Inferior parietal cortex (tissue), 1 donor: ENCODE measurements around the gene CREB5.
"Not testable (repeated sequence)": the region's sequence is repeated elsewhere in the genome, so short reads cannot be mapped to it uniquely, and the experiment has no call there.

Experiments used
- DNase-seq: peaks from one replicate; pipeline ENCODE4 v3.0.0-alpha.2; 2016; ENCODE audit errors: extremely low spot score

The CREB5 gene

DNA sequence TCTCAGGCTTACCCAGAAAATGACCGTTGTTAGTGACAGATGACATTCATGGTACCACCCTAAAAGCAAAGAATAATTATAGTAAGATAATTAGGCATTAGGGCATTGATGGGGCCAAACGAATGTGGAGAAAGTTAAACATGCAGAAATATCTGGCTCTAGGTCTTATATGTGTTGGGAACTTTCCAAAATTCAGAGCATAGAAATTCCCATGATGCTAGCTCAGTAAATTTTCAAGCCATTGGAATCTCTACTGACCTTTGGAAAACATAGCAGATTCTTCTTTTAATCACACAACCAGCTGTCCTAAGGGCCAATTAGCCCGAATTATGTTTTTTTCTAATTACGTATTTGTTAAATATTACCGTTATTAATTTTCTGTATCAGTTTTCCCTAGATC, 136.1 kb downstream of the CREB5 start:
- no peak for DNase-seq

DNA sequence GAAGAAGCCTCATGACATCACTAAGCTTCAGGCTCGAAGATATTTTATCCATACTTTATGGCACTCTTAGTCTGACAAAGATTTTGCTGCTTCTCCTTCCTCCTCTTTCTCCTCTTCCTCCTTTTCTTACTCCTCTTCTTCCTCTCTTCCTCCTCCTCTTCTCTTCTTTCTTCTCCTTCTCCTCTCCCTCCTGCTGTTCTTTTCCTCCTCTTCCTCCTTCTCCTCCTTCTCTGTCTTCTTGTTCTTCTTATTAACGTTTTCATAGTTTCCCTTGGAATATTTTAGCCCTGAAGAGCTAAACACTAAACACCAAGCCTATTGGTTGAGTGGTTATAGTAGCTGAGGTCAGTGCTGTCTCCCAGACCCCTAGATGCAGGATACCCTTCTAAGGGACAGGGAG, 137.7 kb downstream of the CREB5 start:
- DNase-seq = no peak

DNA sequence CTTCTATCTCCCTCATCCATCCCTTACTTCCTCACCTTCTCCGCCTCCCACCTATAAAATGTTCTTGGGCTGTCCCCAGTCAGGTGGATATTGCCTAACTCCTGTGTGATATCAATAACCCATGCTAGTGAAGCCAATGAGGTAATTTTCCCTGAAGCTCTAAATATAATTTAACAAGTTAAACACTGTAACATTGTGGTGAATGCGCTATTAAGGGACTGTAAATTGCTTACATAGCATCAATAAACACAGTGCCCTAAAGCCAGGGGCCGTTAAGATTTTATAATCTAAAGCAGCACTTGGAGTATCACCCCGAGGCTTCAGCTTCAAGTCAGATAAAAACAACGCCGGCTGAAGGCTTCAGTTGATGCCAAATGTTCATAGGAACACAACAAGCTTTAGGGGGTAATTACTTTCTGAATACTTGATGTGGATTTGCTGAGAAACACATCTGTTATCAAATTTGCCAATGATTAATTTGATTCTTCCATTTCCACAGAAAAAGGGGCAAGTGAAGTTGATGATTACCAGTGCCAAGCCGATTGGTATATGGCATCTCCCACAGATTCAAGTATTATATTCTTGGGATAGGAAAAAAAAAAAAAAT, 138.4 kb downstream of the CREB5 start:
- DNase-seq = no peak

DNA sequence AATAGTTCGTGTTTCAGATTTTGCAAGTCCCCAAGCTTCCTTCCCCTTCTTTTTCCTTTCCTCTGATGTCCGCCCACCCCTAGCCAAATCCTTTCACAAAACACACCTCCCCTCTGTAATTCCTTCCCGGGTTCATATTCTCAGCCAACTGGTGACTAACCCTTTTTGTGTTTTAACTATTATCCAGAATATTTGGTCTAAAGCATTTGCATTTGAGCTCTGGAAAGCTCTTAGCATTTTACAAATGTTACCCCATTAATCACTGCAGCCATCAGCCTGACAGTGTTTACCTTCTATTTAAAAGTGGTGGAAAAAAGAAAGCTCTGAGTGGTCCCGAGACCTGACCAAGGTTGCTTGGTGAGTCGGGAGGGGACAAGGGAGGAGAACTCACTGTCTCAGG, 139.0 kb downstream of the CREB5 start:
- no peak for DNase-seq

DNA sequence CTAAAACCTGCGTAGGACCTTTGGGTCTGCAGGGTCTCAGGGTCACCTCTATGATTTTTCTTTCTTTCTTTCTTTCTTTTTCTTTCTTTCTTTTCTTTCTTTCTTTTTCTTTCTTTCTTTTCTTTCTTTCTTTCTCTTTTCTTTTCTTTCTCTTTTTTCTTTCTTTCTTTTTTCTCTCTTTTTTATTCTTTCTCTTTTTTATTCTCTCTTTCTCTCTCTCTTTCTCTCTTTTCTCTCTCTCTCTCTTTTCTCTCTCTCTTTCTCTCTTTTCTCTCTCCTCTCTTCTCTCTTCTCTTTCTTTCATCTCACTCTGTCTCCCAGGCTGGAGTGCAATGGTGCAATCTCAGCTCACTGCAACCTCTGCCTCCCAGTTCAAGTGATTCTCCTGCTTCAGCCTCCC, 139.4 kb downstream of the CREB5 start:
- DNase-seq = not testable (repeated sequence)

DNA sequence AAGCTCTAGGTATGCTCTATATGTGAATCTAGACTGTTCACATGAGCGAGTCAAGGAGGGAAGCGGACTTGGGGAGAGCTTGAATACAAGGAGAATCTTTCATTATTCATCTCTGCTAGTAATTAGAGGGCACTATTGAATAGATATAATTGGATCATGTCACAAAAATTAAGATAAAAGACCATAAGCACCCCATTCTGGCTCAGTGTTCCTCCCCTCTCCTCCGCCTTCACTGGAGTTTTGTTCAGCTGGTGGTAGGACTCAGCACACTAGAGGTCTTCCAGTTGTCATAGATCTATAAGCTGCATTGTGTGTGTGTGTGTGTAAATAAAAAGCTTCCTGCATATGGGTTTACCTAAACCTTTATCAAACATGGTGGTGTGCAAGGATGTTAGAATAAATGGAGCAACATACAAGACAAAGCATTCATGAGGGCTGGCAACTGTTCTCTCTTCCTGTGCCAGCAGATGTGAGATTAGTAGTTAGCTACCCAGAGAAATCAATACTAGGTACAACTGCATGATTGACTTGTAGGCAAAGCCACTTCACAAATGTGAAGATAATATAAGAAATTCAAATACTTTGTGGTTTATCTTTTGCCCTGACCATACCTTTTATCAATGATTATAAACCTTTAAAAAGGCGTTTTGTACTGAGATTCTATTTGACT, 142.6 kb downstream of the CREB5 start:
- no peak for DNase-seq

DNA sequence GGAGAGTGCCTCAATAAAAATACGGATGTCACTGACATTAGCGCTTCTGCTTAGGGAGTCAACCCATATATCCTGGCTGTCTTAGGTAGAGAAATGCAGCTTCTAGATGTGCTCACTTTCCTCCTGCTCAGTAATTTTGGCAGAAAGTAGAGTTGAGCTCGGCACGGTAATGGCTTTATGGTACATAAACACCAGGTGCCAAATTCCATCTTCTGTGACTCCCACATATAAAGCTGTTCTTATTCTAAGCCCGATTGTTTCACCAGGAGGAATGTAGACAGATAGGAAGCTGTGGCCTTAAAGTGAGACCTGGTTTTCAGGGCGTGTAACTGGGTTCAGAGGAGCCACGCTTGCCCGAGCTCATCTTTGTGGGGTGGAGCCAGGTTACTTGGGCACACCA, 143.7 kb downstream of the CREB5 start:
- DNase-seq = no peak

DNA sequence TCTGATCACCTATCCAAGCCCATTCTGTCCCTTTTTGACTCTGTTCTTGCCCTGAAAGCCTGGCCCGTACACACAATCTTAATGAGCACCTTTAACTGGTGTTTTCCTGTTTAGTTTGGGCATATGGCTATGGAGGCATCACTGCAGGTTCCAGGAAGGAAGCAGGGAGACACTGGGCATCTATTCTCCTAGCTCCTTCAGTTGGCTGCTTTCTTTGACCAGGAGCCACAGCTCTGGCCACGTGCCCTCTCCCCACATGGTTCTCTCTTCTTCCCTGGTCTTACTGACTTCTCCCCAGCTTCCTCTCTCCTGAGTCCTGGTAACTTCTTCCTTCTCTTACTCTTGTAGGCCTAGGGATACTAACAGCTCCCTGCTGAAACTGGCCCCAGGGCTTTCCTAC, 144.4 kb downstream of the CREB5 start:
- no peak for DNase-seq

DNA sequence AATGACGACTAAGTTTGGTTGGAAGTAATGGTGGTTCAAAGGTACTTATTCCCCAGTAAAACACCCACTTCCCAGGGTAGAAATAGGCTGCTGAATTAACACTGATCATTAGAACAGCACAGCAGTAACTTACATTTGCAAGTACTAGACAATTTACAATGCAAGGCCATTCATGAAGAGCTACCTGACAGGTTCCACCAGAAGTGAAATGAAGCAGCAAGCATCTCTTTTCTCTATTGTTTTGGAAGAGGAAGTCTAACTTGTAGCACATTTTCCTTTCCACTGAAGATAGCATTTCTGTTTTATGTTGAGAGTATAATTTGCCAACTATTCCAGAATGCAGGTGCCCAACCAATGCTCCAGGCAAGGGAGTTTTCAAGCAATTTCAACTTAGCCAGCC, 145.9 kb downstream of the CREB5 start:
- DNase-seq = no peak

DNA sequence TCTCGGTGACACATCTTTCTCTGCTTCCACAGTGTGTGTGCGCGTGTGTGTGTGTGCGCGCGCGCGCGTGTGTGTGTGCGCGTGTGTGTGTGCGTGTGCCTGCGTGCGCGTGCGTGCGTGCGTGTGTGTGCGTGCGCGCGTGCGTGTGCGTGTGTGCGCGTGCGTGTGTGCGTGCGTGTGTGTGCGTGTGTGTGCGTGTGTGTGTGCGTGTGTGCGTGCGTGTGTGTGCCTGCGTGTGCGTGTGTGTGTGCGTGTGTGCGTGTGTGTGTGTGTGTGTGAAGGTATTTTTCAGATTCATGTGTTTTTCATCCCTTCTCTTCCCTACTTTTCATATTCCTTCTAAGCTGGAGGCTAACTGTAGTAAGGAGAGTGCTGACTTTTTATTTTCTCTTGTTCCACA, 148.4 kb downstream of the CREB5 start:
- no peak for DNase-seq

DNA sequence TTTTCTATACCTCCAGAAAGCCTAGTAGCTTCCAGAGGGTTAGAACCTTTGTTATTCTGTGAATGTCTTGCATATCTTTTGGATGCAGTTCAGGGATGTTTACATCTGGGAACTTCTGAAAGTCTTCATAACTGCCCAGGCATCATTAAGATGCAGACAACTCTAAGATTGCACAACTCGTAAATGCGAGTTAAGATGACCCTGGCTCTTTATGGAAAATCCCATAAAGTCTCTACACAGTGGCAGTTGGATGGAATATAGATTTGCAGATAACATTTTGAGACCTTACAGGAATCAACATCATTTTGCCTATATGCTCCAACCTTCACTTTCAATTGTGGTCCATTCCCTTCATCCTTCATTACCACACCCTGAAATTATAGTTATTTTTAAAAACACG, 151.7 kb downstream of the CREB5 start:
- no peak for DNase-seq

DNA sequence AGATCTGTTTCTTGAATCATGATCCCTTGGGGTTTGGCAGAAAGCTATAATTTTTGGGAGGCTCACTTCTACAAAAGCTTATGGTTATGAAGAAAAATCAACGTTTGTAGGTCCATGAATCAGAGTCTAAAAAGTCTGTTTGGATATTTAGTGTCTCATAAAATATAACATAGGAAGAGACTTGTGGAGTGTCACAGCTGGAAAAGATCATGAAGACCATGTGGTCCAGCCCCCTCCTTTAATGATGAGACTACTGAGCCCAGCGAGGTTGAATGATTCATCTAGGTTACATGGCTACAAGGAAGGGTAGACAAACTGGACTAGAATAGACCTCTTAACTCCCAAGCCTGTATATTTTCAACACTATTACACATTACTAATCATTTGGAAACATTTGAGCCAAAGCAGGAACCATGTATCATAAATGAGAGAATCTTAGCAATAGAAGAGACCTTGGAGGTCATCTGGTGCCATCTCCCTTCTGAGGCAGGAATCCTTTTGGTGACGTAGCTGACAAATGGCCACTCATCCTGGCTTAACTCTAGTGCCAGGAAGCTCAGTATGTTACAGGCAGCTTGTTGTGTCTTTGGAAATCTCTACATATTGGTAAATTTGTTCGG, 152.5 kb downstream of the CREB5 start:
- no peak for DNase-seq

DNA sequence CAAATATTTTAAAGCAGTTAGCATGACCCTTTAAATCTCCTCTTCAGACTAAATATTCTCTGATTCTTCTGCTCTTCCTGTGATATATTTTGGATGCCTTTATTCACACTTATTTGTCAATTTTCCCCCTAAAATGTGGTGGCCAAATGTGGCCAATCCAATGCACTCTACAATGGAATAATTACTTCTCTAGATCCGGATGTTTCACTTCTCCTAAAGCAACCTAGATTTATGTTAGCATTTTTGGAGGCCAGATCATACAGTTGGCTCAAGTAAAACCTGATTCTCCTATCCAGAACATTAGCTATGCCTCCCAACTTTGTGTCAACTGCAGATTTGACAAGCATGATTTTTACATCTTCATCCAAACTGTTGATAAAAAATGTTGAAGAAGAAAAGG, 153.7 kb downstream of the CREB5 start:
- no peak for DNase-seq

DNA sequence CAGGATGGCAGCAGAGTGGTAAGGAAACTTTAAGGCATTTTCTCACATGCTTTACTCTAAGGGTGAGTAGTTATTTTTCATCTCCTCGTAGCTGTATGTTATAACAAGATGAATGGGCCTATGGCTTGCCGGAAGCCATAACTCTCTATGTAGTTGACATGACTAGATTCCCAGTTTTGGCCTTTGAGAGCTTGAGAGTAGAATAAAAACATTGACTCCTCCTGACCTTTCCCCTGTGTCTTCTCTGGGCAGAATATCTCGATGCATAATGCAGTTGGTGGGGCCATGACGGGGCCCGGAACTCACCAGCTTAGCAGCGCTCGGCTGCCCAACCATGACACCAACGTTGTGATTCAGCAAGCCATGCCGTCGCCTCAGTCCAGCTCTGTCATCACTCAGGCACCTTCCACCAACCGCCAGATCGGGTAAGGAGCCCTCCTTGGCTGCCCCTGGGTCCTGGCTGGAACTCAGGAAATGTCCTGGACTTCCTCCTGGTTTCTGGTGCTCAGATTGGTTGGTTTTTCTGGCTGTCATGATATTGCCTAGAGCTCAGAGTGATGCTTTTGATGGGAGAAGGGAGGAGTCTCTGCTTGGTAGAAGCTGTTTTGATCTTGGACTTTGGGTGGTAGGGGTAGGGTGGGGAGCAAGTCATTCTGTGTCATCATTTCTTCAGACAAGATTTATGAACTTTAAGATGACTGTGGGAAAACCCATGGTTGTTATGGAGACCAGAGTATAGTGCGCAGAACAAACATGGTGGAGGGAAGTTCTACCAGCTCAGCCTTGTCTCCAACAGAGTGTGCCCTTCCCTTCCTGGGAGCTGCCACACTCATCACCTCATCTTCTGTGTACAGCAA, 158.0 kb downstream of the CREB5 start:
- no peak for DNase-seq

DNA sequence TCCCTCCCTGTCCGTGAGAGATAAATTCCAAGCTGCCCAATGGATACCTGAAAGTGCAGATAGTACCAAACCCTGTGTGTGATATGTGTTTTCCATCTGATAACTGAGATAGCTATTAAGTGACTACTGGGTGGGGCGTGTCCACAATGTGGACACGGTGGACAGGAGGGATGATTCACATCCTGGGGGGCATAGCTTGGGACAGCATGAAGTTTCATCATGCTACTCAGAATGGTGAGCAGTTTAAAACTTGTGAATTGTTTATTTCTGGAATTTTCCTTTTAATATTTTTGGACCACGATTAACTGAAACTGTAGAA, 158.6 kb downstream of the CREB5 start:
- no peak for DNase-seq

DNA sequence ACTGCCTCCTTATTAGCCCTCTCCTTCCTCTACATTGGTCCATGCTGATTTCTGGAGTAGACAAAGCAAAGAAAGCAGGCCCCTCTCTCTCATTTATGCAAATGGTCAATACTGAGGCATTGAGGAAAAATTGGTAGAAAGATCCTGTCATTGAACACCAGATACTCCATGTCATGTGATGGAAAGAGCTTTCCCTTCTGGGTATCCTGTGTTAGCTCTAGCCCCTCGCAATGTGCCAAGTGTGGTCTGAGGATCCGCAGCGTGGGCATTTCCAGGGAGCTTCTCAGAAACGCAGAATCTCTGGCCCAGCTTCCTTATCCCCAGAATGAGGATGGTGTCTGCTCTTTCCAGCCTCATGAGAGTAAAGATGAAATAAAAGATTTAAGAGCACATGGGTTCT, 159.1 kb downstream of the CREB5 start:
- no peak for DNase-seq

DNA sequence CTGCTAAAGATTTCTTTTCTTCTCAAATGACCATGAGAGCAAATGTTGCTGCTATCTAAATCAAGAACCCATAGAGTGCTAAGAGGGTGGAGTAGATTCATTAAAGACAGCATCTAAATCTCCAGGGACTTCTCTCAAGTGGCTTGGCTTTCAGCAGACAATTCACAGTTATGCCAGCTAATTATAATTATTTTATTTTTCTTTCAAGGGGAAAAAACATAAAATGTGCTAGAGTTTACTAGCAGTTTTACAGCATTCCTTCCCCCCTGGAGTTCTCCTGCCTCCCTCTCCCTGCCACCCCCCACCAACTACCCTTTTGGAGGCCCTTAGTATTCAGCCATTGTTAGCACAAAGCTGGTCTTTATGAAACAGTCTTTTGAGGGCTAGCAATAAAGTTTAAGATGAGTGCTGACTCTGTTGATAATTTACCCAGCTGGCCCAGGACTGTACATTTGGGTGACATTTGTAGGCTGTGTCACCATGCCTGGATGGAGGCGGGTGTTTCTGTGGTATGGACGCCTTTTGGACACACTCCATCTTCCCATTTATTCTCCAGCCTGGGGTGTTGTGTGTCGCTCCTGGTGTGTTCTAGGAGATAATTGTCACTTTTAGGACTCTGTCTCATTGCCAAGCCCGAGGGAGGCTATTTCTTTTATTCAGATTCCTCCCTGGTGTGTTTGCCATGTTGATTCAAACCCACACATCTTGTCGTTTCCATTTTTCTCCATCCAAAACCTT, 160.2 kb downstream of the CREB5 start:
- no peak for DNase-seq

DNA sequence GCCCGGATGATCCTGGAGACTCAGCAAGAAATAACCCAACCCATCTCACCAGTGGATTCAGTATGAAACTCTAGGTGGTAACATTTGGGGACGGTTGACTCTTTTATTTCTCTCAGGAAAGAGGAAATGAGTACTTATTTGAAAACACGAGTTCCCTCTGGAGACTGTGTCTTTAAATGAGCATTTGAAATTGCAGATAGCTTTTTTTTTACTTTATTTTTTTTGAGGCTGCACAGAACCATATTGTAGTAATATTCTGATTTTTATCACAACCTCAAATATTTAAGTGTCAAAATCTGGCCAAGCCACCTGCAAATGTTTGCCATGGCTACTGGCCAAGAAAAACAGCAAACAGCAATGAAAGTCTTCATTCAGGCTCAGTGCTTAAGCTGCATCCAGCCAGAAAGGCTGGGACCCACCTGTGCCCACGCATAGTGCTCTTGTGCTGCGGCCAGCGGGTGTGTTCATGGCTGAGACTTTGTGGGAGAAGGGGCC, 160.8 kb downstream of the CREB5 start:
- no peak for DNase-seq

DNA sequence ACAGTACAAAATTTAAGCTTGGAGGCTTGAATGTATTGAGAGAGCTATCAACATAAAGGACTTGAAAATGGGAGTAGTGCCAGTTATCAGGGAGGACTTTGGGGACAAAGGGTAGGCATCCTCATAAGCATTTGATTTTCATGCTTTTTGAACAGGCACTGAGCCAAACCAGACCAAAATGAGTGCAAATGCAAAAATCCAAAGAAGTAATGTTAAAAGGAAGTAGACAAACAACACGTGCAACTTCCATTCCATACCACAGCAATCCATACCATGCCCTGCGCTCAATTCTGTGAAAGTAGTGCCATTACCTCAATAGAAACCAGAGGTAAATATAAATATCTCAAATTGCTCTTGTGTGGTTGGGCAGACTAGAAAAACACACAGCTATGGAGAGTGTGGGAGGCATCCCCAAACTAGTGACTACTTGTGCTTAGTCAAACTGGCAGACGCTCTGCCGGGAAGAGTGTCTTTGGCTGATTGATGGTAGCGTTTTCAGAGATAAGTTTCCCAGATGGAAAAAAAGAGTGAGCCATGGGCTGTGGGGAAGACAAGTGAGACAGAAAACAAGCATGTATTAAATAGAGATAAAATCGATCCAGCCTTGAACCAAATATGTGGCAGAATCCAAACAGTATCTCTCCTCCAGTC, 161.5 kb downstream of the CREB5 start:
- no peak for DNase-seq

DNA sequence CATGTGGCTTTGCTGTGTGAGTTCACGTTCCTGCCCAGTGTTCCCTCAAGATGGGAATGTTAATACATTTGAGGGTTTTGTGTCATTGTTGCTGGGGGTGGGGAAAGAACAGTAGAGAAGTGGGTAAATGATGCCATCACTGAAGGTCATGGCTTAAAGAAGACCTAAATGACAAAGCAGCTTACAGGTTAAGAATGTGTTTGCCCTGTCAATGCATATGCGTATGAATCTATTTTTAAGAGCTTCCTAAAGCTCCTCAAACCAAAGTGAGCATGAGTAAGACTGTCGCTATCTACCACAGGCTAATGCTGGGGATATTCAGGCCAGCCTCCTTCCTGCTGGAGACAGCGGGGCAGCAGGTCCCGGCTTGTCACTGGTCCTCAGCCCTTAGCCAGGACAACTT, 162.9 kb downstream of the CREB5 start:
- no peak for DNase-seq

DNA sequence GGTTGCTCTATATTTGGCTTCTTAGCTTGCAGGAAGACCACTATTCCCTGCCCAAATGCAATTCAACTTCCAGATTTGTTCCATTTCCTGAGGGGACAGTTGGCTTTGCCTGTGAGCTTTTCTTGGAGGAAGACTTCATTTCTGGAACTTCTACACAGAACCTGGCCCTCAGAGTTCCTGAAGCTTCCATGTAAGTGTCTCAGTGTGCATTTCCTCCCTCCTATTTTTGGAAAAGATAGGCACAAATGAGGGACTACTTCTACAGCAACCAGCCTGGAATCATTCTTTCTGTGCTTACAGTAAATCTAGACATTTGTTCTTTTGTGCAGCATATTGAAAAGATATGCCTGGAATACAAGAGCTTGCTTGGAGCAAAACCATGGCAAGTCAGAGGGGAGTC, 164.3 kb downstream of the CREB5 start:
- no peak for DNase-seq
